Caco-2 (cell line): Measurements from ENCODE around the gene GPC6. TPM values are rescaled to one million over a fixed set of nuclear protein-coding genes. Genes with fewer than 3 reads are reported as not detected.

Experiments used
- BruUV-seq: library from RNA; stranded (reverse); fragments of 400-500 nt; replicated peaks from 2 replicates; lab custom pipeline; 2021; lab: Mats Ljungman, UMichigan
- CTCF ChIA-PET: fragments of 300-600 bp; sonication (Branson Sonifier 250); formaldehyde crosslinking; loops from one replicate; lab custom pipeline; 2022; ENCODE audit warnings: antibody characterized with exemption; lab: Charles Lee
- POLR2A ChIA-PET: fragments of 300-600 bp; sonication (Branson Sonifier 250); formaldehyde crosslinking; loops from one replicate; lab custom pipeline; 2022; ENCODE audit warnings: antibody characterized with exemption; lab: Charles Lee
- DNase-seq, 2 experiments: peaks; one replicate each; pipeline versions ENCODE4 v3.0.0 to v3.0.0-alpha.2; 2020 to 2022
- H3K27me3 ChIP-seq: replicated peaks from 2 replicates; pipeline ENCODE4 v1.6.0; 2011; ENCODE audit warnings: low read length; ENCODE audit not compliant: control insufficient read depth, insufficient read depth
- H3K36me3 ChIP-seq: 2 replicates; pipeline ENCODE4 v1.5.1; 2011; ENCODE audit warnings: low read length; ENCODE audit not compliant: control insufficient read depth, insufficient read depth
- H3K4me1 ChIP-seq: fragments of 250-450 bp; sonication (Bioruptor Pico); 2 replicates; pipeline ENCODE4 v1.5.1; 2020; ENCODE audit warnings: mild to moderate bottlenecking
- H3K4me3 ChIP-seq: 2 replicates; pipeline ENCODE4 v1.5.1; 2011; ENCODE audit warnings: low read depth, mild to moderate bottlenecking, control low read depth, low read length
- H3K9me3 ChIP-seq: fragments of 250-450 bp; sonication (Bioruptor Pico); 2 replicates; pipeline ENCODE4 v1.5.1; 2020; ENCODE audit warnings: mild to moderate bottlenecking, moderate library complexity
- H3K27ac Mint-ChIP-seq: one replicate; pipeline ENCODE4 v1.8.0; 2022; ENCODE audit warnings: mixed read lengths; ENCODE audit not compliant: unreplicated experiment
- H3K27me3 Mint-ChIP-seq: one replicate; pipeline ENCODE4 v1.8.0; 2022; ENCODE audit warnings: mixed read lengths; ENCODE audit not compliant: insufficient read depth, unreplicated experiment
- H3K36me3 Mint-ChIP-seq: one replicate; pipeline ENCODE4 v1.8.0; 2022; ENCODE audit warnings: mild to moderate bottlenecking, mixed read lengths; ENCODE audit not compliant: insufficient read depth, unreplicated experiment
- H3K4me1 Mint-ChIP-seq: one replicate; pipeline ENCODE4 v1.8.0; 2022; ENCODE audit warnings: low read depth, mixed read lengths; ENCODE audit not compliant: unreplicated experiment
- H3K4me3 Mint-ChIP-seq: one replicate; pipeline ENCODE4 v1.8.0; 2022; ENCODE audit warnings: mild to moderate bottlenecking, moderate library complexity, mixed read lengths; ENCODE audit not compliant: unreplicated experiment
- H3K9me3 Mint-ChIP-seq: one replicate; pipeline ENCODE4 v1.8.0; 2022; ENCODE audit warnings: mixed read lengths; ENCODE audit not compliant: unreplicated experiment
- CTCF ChIP-seq, 2 experiments: fragments of 200-600 bp in 1 of 2; IDR thresholded peaks; 1 replicate in 1 of 2; 2 replicates in 1 of 2; pipeline versions ENCODE4 v1.5.1 to v1.8.0; 2011 to 2022; ENCODE audit warnings: antibody characterized with exemption in 1 of 2, control low read depth in 1 of 2, inconsistent platforms in 1 of 2, low read depth in 1 of 2, low read length in 1 of 2, mild to moderate bottlenecking in 1 of 2, moderate library complexity in 1 of 2; ENCODE audit not compliant: insufficient read depth in 1 of 2, severe bottlenecking in 1 of 2, unreplicated experiment in 1 of 2
- intact Hi-C: fragments of 100-400 bp; cut with micrococcal nuclease; formaldehyde crosslinking; loops from one replicate; pipeline ENCODE4 v1.10.0; 2022; ENCODE audit not compliant: unreplicated experiment
- total RNA-seq: library from RNA; stranded (reverse); gene quantifications from 2 replicates; pipeline ENCODE4 v1.2.3, GENCODE V29; 2022

The GPC6 gene
- total RNA-seq, 1 experiment from 2014 or later: 0.16 TPM

GRCh38 chr13:94186470-94186869, 959.9 kb downstream of the GPC6 start:
- H3K27me3 ChIP-seq: no peaks in the 10 kb centered on the region
- Mint-ChIP-seq H3K4me3 (no peak overlapping the region), H3K27me3 (peaks cover 3% of the 10 kb centered on the region), H3K4me1 (no peaks in the 10 kb centered on the region), H3K36me3 (no peaks in the 10 kb centered on the region), H3K27ac (no peak overlapping the region), H3K9me3 (no peaks in the 10 kb centered on the region)
- intact Hi-C loops: no loop called here
- CTCF ChIA-PET: no interaction called here
- peaks cover 4% of the 10 kb centered on the region; the same call in 1 of the 2 replicates for H3K4me1 ChIP-seq
- no TSS peak for BruUV-seq
- no peak for TF ChIP-seq CTCF (IDR thresholded peaks at IDR 0.05; ENCODE audit: insufficient read depth in 1 of 2, low read depth in 1 of 2, low read length in 1 of 2, severe bottlenecking in 1 of 2, unreplicated experiment in 1 of 2)
- no peak for DNase-seq
- no peaks in the 10 kb centered on the region for H3K36me3 ChIP-seq
- no peak overlapping the region for H3K4me3 ChIP-seq
- POLR2A ChIA-PET: no interaction called here
- no peaks in the 10 kb centered on the region for H3K9me3 ChIP-seq

GRCh38 chr13:94188201-94188854, 961.7 kb downstream of the GPC6 start:
- H3K27ac Mint-ChIP-seq: no peak overlapping the region
- H3K4me3 Mint-ChIP-seq: no peak overlapping the region
- no peak for DNase-seq
- H3K27me3 Mint-ChIP-seq: peaks cover 3% of the 10 kb centered on the region
- Histone ChIP-seq H3K36me3 (no peaks in the 10 kb centered on the region), H3K9me3 (no peaks in the 10 kb centered on the region), H3K27me3 (no peaks in the 10 kb centered on the region), H3K4me3 (no peak overlapping the region), H3K4me1 (no peaks in the 10 kb centered on the region)
- no peaks in the 10 kb centered on the region for H3K36me3 Mint-ChIP-seq
- intact Hi-C loops: no loop called here
- BruUV-seq: no TSS peak
- CTCF ChIA-PET: no interaction called here
- no peaks in the 10 kb centered on the region for H3K4me1 Mint-ChIP-seq
- no peaks in the 10 kb centered on the region for H3K9me3 Mint-ChIP-seq
- no peak for TF ChIP-seq CTCF (IDR thresholded peaks at IDR 0.05; ENCODE audit: insufficient read depth in 1 of 2, low read depth in 1 of 2, low read length in 1 of 2, severe bottlenecking in 1 of 2, unreplicated experiment in 1 of 2)
- POLR2A ChIA-PET: no interaction called here

DNA sequence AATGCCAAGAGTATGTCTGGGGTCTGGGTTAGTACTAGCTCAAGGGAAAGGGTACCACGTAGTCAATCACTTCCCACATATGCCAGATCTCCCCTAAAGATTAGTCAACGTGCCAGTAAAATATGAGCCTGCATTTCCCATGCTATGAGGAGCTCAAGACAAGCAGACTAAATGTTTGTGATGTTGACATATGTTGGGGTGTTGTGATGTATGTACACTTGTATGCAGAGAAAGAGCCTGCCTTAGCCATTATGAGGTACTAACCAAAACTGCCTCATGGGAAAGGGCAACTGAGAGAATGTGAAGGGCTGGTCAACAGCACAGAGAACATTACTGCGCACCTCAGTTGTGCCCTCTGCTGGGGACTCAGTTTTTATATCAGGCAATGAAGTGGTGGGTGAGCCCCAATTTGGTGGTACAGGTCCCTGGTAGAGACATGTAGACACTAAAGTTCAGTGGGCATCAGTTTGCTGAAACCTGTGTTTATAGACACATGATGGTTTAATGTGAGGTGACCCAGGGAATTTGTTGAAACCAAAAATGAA, 965.9 kb downstream of the GPC6 start:
- Mint-ChIP-seq H3K27ac (no peak overlapping the region), H3K9me3 (no peaks in the 10 kb centered on the region), H3K4me1 (no peaks in the 10 kb centered on the region), H3K36me3 (no peaks in the 10 kb centered on the region), H3K27me3 (peaks cover 3% of the 10 kb centered on the region), H3K4me3 (no peak overlapping the region)
- no TSS peak for BruUV-seq
- Histone ChIP-seq H3K4me1 (no peaks in the 10 kb centered on the region), H3K9me3 (no peaks in the 10 kb centered on the region), H3K36me3 (no peaks in the 10 kb centered on the region), H3K27me3 (no peaks in the 10 kb centered on the region), H3K4me3 (no peak overlapping the region)
- ChIA-PET POLR2A (no interaction called here), CTCF (no interaction called here)
- intact Hi-C loops: loop anchor here (1.0 to 10.0 kb wide), 2 partner anchors 170 to 1298 kb away; no protein-coding TSS in a partner anchor
- TF ChIP-seq CTCF (IDR thresholded peaks at IDR 0.05; ENCODE audit: insufficient read depth in 1 of 2, low read depth in 1 of 2, low read length in 1 of 2, severe bottlenecking in 1 of 2, unreplicated experiment in 1 of 2): peak; percentile 42 to 47
- peak; percentile 40 to 42 for DNase-seq
